Natural killer cell (primary cell): ENCODE results near the gene MEGF6. TPM values are rescaled to one million over a fixed set of nuclear protein-coding genes. Genes with fewer than 3 reads are reported as not detected.

ENCODE experiments used
- ATAC-seq, 3 donors: fragments of 150-1000 bp in 2 of 3; fragments of 200-7000 bp in 1 of 3; cut with Tn5 transposase; 1 replicate in 1 of 3; 2 replicates in 2 of 3; pipeline ENCODE4 v1.10.0; 2021; ENCODE audit warnings: mild to moderate bottlenecking in 2 of 3, moderate library complexity in 2 of 3
- DNase-seq, 2 donors: peaks; one replicate each; pipeline versions ENCODE4 v3.0.0 to v3.0.0-alpha.2; 2013 to 2021; ENCODE audit warnings: mixed read lengths in 1 of 2
- H3K27ac ChIP-seq: one replicate; pipeline ENCODE4 v1.5.1; 2013; ENCODE audit warnings: mild to moderate bottlenecking, low read length
- H3K27me3 ChIP-seq: one replicate; pipeline ENCODE4 v1.6.1; 2013; ENCODE audit warnings: low read length; ENCODE audit not compliant: control insufficient read depth, insufficient read depth
- H3K36me3 ChIP-seq: one replicate; pipeline ENCODE4 v1.6.1; 2013; ENCODE audit warnings: low read length; ENCODE audit not compliant: control insufficient read depth, insufficient read depth
- H3K4me1 ChIP-seq: one replicate; pipeline ENCODE4 v1.6.1; 2013; ENCODE audit warnings: low read length; ENCODE audit not compliant: control insufficient read depth, insufficient read depth
- H3K4me3 ChIP-seq: one replicate; pipeline ENCODE4 v1.5.1; 2013; ENCODE audit warnings: low read length
- H3K9me3 ChIP-seq: one replicate; pipeline ENCODE4 v1.6.1; 2013; ENCODE audit warnings: low read length; ENCODE audit not compliant: control insufficient read depth, insufficient read depth
- H3K27ac Mint-ChIP-seq, 2 donors: one replicate each; pipeline ENCODE4 v1.8.0; 2022; ENCODE audit warnings: mild to moderate bottlenecking in 2 of 2, mixed read lengths in 2 of 2, moderate library complexity in 1 of 2
- H3K27me3 Mint-ChIP-seq, 2 donors: one replicate each; pipeline ENCODE4 v1.8.0; 2022; ENCODE audit warnings: low read depth in 2 of 2, mixed read lengths in 2 of 2
- H3K36me3 Mint-ChIP-seq: one replicate; pipeline ENCODE4 v1.8.0; 2022; ENCODE audit warnings: mixed read lengths
- H3K4me1 Mint-ChIP-seq, 2 donors: one replicate each; pipeline ENCODE4 v1.8.0; 2022; ENCODE audit warnings: mixed read lengths in 2 of 2
- H3K4me3 Mint-ChIP-seq: one replicate; pipeline ENCODE4 v1.8.0; 2022; ENCODE audit warnings: mild to moderate bottlenecking, moderate library complexity, mixed read lengths
- H3K9me3 Mint-ChIP-seq, 2 donors: one replicate each; pipeline ENCODE4 v1.8.0; 2022; ENCODE audit warnings: mixed read lengths in 2 of 2
- WGBS: methylation state at CpG from one replicate; pipeline ENCODE4 v1.1.7; 2013; ENCODE audit warnings: missing lambda C conversion rate; ENCODE audit not compliant: insufficient coverage; 5-methylcytosine and 5-hydroxymethylcytosine counted together
- intact Hi-C: fragments of 100-400 bp; cut with micrococcal nuclease; formaldehyde crosslinking; loops from one replicate; pipeline ENCODE4 v1.14.2; 2022
- total RNA-seq, 4 donors: library from RNA; stranded (reverse); fragments of 120-200 nt in 1 of 4; gene quantifications; one replicate each; pipeline versions ENCODE4 v1.2.3 to v1.2.4, GENCODE V29; 2013 to 2022
- TF ChIP-seq, protein P1 (sequence below): fragments of 200-600 bp; IDR thresholded peaks from one replicate; pipeline ENCODE4 v1.8.0; 2022; ENCODE audit warnings: antibody characterized with exemption

Gene MEGF6
- total RNA-seq, 3 donors from 2014 or later (not counting 1 experiment from before 2014, with no cell fraction given): 3.1 to 15.6 (median 5.1) TPM

DNA sequence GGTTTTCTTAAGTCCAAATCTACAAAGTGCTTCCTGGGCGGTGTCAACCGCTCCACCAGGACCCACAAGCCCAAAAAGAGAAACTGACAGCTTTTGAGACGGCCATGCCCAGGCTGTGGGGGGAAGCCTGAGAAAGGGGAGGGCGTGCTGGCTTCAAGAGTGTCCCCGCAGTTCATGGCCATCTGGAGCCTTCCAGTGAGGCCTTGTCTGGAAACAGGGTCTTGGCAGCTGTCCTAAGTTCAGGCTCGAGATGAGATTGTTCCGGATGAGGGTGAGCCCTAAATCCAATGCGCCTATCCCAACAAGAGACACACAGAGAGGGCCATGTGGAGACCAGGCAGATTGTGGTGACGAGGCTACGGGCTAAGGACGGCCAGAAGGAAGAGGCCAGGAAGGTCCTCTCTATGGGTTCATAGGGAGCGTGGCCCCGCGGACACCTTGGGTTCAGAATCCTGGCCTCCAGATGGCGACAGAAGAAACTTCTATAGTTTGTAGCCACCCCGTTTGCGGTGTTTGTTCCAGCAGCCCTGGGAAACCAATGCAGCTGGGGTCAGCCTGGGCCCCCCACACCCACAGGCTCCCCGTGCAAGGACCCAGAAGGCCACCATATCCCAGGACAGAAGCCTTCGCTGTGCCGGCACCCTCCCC is 86.6 kb downstream of the MEGF6 start:
- Histone ChIP-seq H3K4me3 (no peak overlapping the region), H3K27me3 (no peaks in the 10 kb centered on the region), H3K36me3 (no peaks in the 10 kb centered on the region), H3K27ac (no peak overlapping the region), H3K9me3 (no peaks in the 10 kb centered on the region), H3K4me1 (no peaks in the 10 kb centered on the region)
- Mint-ChIP-seq H3K36me3 (no peaks in the 10 kb centered on the region), H3K9me3 (no peaks in the 10 kb centered on the region), H3K27me3 (no peaks in the 10 kb centered on the region), H3K27ac (no peak overlapping the region), H3K4me1 (no peaks in the 10 kb centered on the region), H3K4me3 (no peak overlapping the region)
- ATAC-seq (no peak), DNase-seq (no peak)
- WGBS: 86% methylated on average over 20 of the region's 20 CpGs
- TF ChIP-seq, protein P1, sequence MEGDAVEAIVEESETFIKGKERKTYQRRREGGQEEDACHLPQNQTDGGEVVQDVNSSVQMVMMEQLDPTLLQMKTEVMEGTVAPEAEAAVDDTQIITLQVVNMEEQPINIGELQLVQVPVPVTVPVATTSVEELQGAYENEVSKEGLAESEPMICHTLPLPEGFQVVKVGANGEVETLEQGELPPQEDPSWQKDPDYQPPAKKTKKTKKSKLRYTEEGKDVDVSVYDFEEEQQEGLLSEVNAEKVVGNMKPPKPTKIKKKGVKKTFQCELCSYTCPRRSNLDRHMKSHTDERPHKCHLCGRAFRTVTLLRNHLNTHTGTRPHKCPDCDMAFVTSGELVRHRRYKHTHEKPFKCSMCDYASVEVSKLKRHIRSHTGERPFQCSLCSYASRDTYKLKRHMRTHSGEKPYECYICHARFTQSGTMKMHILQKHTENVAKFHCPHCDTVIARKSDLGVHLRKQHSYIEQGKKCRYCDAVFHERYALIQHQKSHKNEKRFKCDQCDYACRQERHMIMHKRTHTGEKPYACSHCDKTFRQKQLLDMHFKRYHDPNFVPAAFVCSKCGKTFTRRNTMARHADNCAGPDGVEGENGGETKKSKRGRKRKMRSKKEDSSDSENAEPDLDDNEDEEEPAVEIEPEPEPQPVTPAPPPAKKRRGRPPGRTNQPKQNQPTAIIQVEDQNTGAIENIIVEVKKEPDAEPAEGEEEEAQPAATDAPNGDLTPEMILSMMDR: no peak
- intact Hi-C loops: no loop called here

DNA sequence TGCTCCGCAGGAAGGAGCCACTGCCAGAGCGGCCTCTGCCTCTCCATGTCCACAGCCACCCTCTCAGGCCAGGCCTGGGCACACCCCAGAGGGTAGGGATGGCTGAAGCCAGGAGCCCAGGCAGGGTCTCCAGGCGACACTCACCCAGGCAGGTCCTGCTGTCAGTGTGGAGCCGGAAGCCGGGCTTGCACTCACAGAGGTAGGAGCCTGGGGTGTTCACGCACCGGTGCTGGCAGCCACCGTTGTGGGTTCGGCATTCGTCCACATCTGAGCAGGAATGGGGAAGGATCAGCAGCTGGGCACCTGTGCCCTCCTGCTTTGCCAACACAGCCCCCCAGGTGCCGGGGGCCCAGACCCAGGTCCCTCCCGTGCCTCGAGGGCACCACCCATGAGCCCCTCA is 87.3 kb downstream of the MEGF6 start:
- WGBS: 97% methylated on average over 13 of the region's 13 CpGs
- H3K27me3 Mint-ChIP-seq: no peaks in the 10 kb centered on the region
- H3K27me3 ChIP-seq: no peaks in the 10 kb centered on the region
- no peak overlapping the region for H3K27ac ChIP-seq
- ATAC-seq: no peak
- H3K4me3 Mint-ChIP-seq: no peak overlapping the region
- no peaks in the 10 kb centered on the region for H3K9me3 ChIP-seq
- H3K36me3 Mint-ChIP-seq: no peaks in the 10 kb centered on the region
- intact Hi-C loops: no loop called here
- H3K36me3 ChIP-seq: no peaks in the 10 kb centered on the region
- H3K4me1 ChIP-seq: no peaks in the 10 kb centered on the region
- TF ChIP-seq, protein P1: no peak
- no peaks in the 10 kb centered on the region for H3K4me1 Mint-ChIP-seq
- no peak overlapping the region for H3K4me3 ChIP-seq
- H3K27ac Mint-ChIP-seq: no peak overlapping the region
- no peak for DNase-seq
- no peaks in the 10 kb centered on the region for H3K9me3 Mint-ChIP-seq

DNA sequence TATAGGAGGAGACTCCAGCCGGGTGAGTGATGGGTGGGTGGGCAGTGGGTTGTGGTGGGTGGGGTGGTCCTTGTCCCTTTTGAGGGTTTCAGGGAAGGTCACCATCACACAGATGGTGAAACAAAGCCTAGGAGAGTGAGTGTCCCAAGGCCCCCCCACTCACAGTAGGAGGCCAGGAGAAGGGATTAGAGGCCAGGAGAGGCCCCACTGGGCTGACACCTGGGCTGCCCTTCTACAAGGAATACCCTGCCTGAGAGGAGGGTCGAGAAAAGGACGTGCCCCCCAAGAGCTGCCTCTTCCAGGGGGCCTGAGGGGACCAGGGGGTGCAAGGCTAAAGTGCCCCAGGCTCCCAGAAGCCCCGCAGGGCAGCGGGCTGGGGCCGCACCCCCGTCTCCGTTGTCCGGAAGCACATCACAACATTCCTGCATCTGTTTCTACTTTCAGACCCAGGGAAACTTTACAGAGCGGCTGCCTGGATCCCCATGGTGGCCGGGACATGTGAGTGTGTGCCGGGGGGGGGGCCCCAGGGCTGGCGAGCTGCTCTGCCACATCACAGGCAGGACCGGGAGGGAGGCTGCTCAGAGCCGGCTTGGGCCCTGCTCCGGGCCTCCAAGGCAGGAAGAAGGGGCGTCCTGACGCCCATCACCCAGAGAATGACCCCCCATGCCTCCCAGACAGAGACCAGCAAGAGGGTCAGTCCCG is 88.6 kb downstream of the MEGF6 start:
- H3K27ac Mint-ChIP-seq: no peak overlapping the region
- DNase-seq: no peak
- no peaks in the 10 kb centered on the region for H3K36me3 ChIP-seq
- no peaks in the 10 kb centered on the region for H3K27me3 ChIP-seq
- H3K4me1 Mint-ChIP-seq: no peaks in the 10 kb centered on the region
- H3K4me1 ChIP-seq: no peaks in the 10 kb centered on the region
- H3K4me3 Mint-ChIP-seq: no peak overlapping the region
- H3K36me3 Mint-ChIP-seq: no peaks in the 10 kb centered on the region
- H3K27ac ChIP-seq: no peak overlapping the region
- H3K4me3 ChIP-seq: no peak overlapping the region
- no peaks in the 10 kb centered on the region for H3K27me3 Mint-ChIP-seq
- no peaks in the 10 kb centered on the region for H3K9me3 Mint-ChIP-seq
- ATAC-seq: no peak
- 85% methylated on average over 19 of the region's 19 CpGs for WGBS
- TF ChIP-seq, protein P1: no peak
- H3K9me3 ChIP-seq: no peaks in the 10 kb centered on the region
- intact Hi-C loops: no loop called here
